Measurements from ENCODE around the gene ITIH1.

Gene ITIH1

DNA sequence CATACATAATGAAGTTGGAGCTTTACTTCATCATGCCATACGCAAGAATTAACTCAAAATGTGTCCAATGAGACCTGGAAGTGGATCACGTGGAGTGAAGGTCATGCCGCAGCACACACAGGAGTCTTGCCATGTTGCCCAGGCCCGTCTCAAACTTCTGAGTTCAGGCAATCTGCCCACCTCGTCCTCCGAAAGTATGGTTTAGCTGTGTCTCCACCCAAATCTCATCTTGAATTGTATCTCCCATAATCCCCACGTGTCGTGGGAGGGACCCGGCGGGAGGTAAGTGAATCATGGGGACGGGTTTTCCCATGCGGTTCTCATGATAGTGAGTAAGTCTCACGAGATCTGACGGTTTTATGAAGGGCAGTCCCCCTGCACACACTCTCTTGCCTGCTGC lies 45.8 kb upstream of the ITIH1 start:
- no peak overlapping the region for H2AFZ ChIP-seq (ENCODE audit: low read length)
- H3K4me1 ChIP-seq (ENCODE audit: low read length), result peaks cover 21% of the 10 kb centered on the region
- H3K27me3 ChIP-seq (replicated peaks; ENCODE audit: insufficient read depth, low read length), result no peaks in the 10 kb centered on the region
- H3K4me3 ChIP-seq (ENCODE audit: low read length), result no peak overlapping the region
- H4K20me1 ChIP-seq (ENCODE audit: insufficient read depth, low read length), result no peaks in the 10 kb centered on the region
- H3K9me3 ChIP-seq (replicated peaks; ENCODE audit: insufficient read depth, low read length), result no peaks in the 10 kb centered on the region
- no peak for DNase-seq
- H3F3A ChIP-seq (ENCODE audit: insufficient read depth, low read length), result peaks cover 12% of the 10 kb centered on the region
- peak overlapping the region; percentile 82; the same call in 1 of the 2 replicates for H3K27ac ChIP-seq (ENCODE audit: low read length)
- no peak overlapping the region for H3K9ac ChIP-seq (ENCODE audit: low read length)
- TF ChIP-seq EZH2 (optimal IDR thresholded peaks at IDR 0.05; ENCODE audit: low read depth, low read length), result no peak
- TF ChIP-seq, protein P1, sequence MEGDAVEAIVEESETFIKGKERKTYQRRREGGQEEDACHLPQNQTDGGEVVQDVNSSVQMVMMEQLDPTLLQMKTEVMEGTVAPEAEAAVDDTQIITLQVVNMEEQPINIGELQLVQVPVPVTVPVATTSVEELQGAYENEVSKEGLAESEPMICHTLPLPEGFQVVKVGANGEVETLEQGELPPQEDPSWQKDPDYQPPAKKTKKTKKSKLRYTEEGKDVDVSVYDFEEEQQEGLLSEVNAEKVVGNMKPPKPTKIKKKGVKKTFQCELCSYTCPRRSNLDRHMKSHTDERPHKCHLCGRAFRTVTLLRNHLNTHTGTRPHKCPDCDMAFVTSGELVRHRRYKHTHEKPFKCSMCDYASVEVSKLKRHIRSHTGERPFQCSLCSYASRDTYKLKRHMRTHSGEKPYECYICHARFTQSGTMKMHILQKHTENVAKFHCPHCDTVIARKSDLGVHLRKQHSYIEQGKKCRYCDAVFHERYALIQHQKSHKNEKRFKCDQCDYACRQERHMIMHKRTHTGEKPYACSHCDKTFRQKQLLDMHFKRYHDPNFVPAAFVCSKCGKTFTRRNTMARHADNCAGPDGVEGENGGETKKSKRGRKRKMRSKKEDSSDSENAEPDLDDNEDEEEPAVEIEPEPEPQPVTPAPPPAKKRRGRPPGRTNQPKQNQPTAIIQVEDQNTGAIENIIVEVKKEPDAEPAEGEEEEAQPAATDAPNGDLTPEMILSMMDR (IDR thresholded peaks at IDR 0.05; ENCODE audit: low read length), result no peak
- TF ChIP-seq EZH2phosphoT487 (IDR thresholded peaks at IDR 0.05; ENCODE audit: low read length), result no peak
- H3K36me3 ChIP-seq (replicated peaks; ENCODE audit: insufficient read depth, low read length), result 0 out of 2 replicates have a peak, but pooled peaks cover 4% of the 10 kb centered on the region
- no peaks in the 10 kb centered on the region for H3K79me2 ChIP-seq (ENCODE audit: low read length)
- no peaks in the 10 kb centered on the region for H3K9me2 ChIP-seq (replicated peaks; ENCODE audit: insufficient read depth, low read length)
- H3K4me2 ChIP-seq (ENCODE audit: low read depth, low read length), result no peak overlapping the region

DNA sequence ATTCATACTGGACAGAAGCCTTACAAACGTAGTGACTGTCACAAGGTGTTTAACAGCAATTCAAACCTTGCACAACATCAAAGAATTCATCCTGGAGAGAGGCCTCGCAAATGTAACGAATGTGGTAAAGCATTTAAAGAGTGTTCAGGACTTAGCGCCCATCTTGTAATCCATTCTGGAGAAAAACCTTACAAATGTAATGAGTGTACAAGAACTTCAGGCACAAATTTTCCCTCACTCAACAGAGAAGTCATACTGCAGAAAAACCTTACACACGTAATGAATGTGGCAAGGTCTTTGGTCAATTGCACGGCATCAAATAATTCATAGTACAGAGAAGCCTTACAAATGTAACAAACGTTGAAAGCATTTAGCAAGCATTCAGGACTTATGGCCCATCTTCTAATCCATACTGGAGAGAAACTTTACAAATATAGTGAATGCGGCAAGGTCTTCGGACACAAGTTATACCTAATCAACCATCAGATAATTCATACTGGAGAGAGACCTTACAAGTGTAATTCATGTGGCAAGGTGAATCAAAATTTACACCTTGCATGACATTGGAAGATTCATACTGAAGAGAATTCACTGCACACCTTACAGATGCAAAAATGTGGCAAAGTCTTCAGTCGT lies 44.0 kb upstream of the ITIH1 start:
- Histone ChIP-seq H3F3A (ENCODE audit: insufficient read depth, low read length) (peaks cover 12% of the 10 kb centered on the region), H3K27ac (ENCODE audit: low read length) (no peak overlapping the region), H2AFZ (ENCODE audit: low read length) (no peak overlapping the region), H3K9me3 (replicated peaks; ENCODE audit: insufficient read depth, low read length) (no peaks in the 10 kb centered on the region), H4K20me1 (ENCODE audit: insufficient read depth, low read length) (no peaks in the 10 kb centered on the region), H3K4me1 (ENCODE audit: low read length) (peaks cover 21% of the 10 kb centered on the region), H3K79me2 (ENCODE audit: low read length) (no peaks in the 10 kb centered on the region), H3K27me3 (replicated peaks; ENCODE audit: insufficient read depth, low read length) (no peaks in the 10 kb centered on the region), H3K36me3 (replicated peaks; ENCODE audit: insufficient read depth, low read length) (0 out of 2 replicates have a peak, but pooled peaks cover 4% of the 10 kb centered on the region), H3K4me3 (ENCODE audit: low read length) (no peak overlapping the region), H3K4me2 (ENCODE audit: low read depth, low read length) (no peak overlapping the region), H3K9ac (ENCODE audit: low read length) (no peak overlapping the region), H3K9me2 (replicated peaks; ENCODE audit: insufficient read depth, low read length) (no peaks in the 10 kb centered on the region)
- DNase-seq, result no peak
- TF ChIP-seq EZH2 (optimal IDR thresholded peaks at IDR 0.05; ENCODE audit: low read depth, low read length) (no peak), EZH2phosphoT487 (IDR thresholded peaks at IDR 0.05; ENCODE audit: low read length) (no peak)
- TF ChIP-seq, protein P1 (IDR thresholded peaks at IDR 0.05; ENCODE audit: low read length), result no peak

DNA sequence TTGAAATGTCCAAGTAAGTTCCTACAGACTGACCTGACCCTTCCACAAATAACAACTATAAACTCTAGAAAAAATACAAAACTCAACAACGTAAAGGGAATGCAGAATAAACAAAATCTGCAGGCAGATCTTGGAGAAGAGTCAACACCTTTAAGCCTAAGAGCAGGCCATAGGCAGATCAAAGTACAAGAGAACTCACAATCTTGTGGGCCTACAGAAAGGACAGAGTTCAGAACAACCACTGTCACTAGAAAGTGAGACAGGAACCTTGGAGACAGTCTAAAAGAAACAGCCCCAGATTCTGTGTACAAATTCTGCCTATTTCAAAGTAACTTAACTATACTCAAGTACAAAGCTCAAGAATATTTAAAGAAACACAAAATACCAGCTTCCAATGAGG lies 37.7 kb upstream of the ITIH1 start:
- H3K27me3 ChIP-seq (replicated peaks; ENCODE audit: insufficient read depth, low read length), result no peaks in the 10 kb centered on the region
- H3K9ac ChIP-seq (ENCODE audit: low read length), result no peak overlapping the region
- TF ChIP-seq EZH2 (optimal IDR thresholded peaks at IDR 0.05; ENCODE audit: low read depth, low read length), result no peak
- TF ChIP-seq, protein P1 (IDR thresholded peaks at IDR 0.05; ENCODE audit: low read length), result no peak
- TF ChIP-seq EZH2phosphoT487 (IDR thresholded peaks at IDR 0.05; ENCODE audit: low read length), result no peak
- no peak overlapping the region for H3K4me3 ChIP-seq (ENCODE audit: low read length)
- H2AFZ ChIP-seq (ENCODE audit: low read length), result no peak overlapping the region
- no peaks in the 10 kb centered on the region for H3K9me3 ChIP-seq (replicated peaks; ENCODE audit: insufficient read depth, low read length)
- no peaks in the 10 kb centered on the region for H4K20me1 ChIP-seq (ENCODE audit: insufficient read depth, low read length)
- no peaks in the 10 kb centered on the region for H3F3A ChIP-seq (ENCODE audit: insufficient read depth, low read length)
- no peak overlapping the region for H3K4me2 ChIP-seq (ENCODE audit: low read depth, low read length)
- no peaks in the 10 kb centered on the region for H3K9me2 ChIP-seq (replicated peaks; ENCODE audit: insufficient read depth, low read length)
- H3K79me2 ChIP-seq (ENCODE audit: low read length), result no peaks in the 10 kb centered on the region
- no peak for DNase-seq
- H3K36me3 ChIP-seq (replicated peaks; ENCODE audit: insufficient read depth, low read length), result no peaks in the 10 kb centered on the region; the same call in 1 of the 2 replicates
- H3K4me1 ChIP-seq (ENCODE audit: low read length), result no peaks in the 10 kb centered on the region
- no peak overlapping the region for H3K27ac ChIP-seq (ENCODE audit: low read length)

All from MM.1S (cell line).